Dendritic cell treated with granulocyte-macrophage colony-stimulating factor and Interleukin-4, amounts not matched to agents 40 ng/mL and 50 ng/mL, for 4 days (primary cell): ENCODE results near the gene NOTCH3.
A peak's percentile ranks its signal among the peaks of the same experiment; 100 is the strongest.

Experiments
- H3K27ac Mint-ChIP-seq: one replicate; pipeline ENCODE4 v1.8.0; 2022; ENCODE audit warnings: mild to moderate bottlenecking, mixed read lengths
- H3K27me3 Mint-ChIP-seq: one replicate; pipeline ENCODE4 v1.8.0; 2022; ENCODE audit warnings: mild to moderate bottlenecking, mixed read lengths
- H3K36me3 Mint-ChIP-seq: one replicate; pipeline ENCODE4 v1.8.0; 2022; ENCODE audit warnings: low read depth, mixed read lengths
- H3K4me1 Mint-ChIP-seq: one replicate; pipeline ENCODE4 v1.8.0; 2022; ENCODE audit warnings: low read depth, mixed read lengths
- H3K4me3 Mint-ChIP-seq: one replicate; pipeline ENCODE4 v1.8.0; 2022; ENCODE audit warnings: mild to moderate bottlenecking, moderate library complexity, mixed read lengths
- H3K9me3 Mint-ChIP-seq: one replicate; pipeline ENCODE4 v1.8.0; 2022; ENCODE audit warnings: mixed read lengths
- intact Hi-C: fragments of 100-400 bp; cut with micrococcal nuclease; formaldehyde crosslinking; loops from one replicate; pipeline ENCODE4 v1.15.0; 2022

NOTCH3 gene

GRCh38 chr19:15123900-15124299 lies 76.9 kb downstream of the NOTCH3 start:
- no peaks in the 10 kb centered on the region for H3K9me3 Mint-ChIP-seq
- H3K27me3 Mint-ChIP-seq = no peaks in the 10 kb centered on the region
- intact Hi-C loops = no loop called here
- no peak overlapping the region for H3K4me3 Mint-ChIP-seq
- H3K4me1 Mint-ChIP-seq = peaks cover 17% of the 10 kb centered on the region
- peaks cover 57% of the 10 kb centered on the region for H3K36me3 Mint-ChIP-seq
- peak overlapping the region; percentile 99 for H3K27ac Mint-ChIP-seq

- peaks cover 17% of the 10 kb centered on the region for H3K4me1 Mint-ChIP-seq
- H3K27me3 Mint-ChIP-seq = no peaks in the 10 kb centered on the region
- intact Hi-C loops = no loop called here
- H3K27ac Mint-ChIP-seq = no peak overlapping the region
- peaks cover 63% of the 10 kb centered on the region for H3K36me3 Mint-ChIP-seq
- H3K4me3 Mint-ChIP-seq = no peak overlapping the region
- no peaks in the 10 kb centered on the region for H3K9me3 Mint-ChIP-seq
These were observed 77.5 kb downstream of the NOTCH3 start for GRCh38 chr19:15123031-15123890.

GRCh38 chr19:15122331-15123030 lies 78.3 kb downstream of the NOTCH3 start:
- H3K4me1 Mint-ChIP-seq = peaks cover 17% of the 10 kb centered on the region
- H3K4me3 Mint-ChIP-seq = no peak overlapping the region
- no peaks in the 10 kb centered on the region for H3K27me3 Mint-ChIP-seq
- peaks cover 71% of the 10 kb centered on the region for H3K36me3 Mint-ChIP-seq
- intact Hi-C loops = no loop called here
- peak overlapping the region; percentile 15 for H3K27ac Mint-ChIP-seq
- H3K9me3 Mint-ChIP-seq = no peaks in the 10 kb centered on the region

- H3K36me3 Mint-ChIP-seq = peaks cover 89% of the 10 kb centered on the region
- no peaks in the 10 kb centered on the region for H3K9me3 Mint-ChIP-seq
- intact Hi-C loops = no loop called here
- peaks cover 17% of the 10 kb centered on the region for H3K4me1 Mint-ChIP-seq
- no peak overlapping the region for H3K4me3 Mint-ChIP-seq
- H3K27ac Mint-ChIP-seq = no peak overlapping the region
- H3K27me3 Mint-ChIP-seq = no peaks in the 10 kb centered on the region
These were observed 80.4 kb downstream of the NOTCH3 start for GRCh38 chr19:15120135-15121026.

- H3K4me1 Mint-ChIP-seq = peaks cover 8% of the 10 kb centered on the region
- no peak overlapping the region for H3K27ac Mint-ChIP-seq
- intact Hi-C loops = no loop called here
- peaks cover 95% of the 10 kb centered on the region for H3K36me3 Mint-ChIP-seq
- no peak overlapping the region for H3K4me3 Mint-ChIP-seq
- no peaks in the 10 kb centered on the region for H3K27me3 Mint-ChIP-seq
- H3K9me3 Mint-ChIP-seq = no peaks in the 10 kb centered on the region
These were observed 81.9 kb downstream of the NOTCH3 start for GRCh38 chr19:15118789-15119494.

- no peak overlapping the region for H3K4me3 Mint-ChIP-seq
- H3K36me3 Mint-ChIP-seq = peaks cover 100% of the 10 kb centered on the region
- H3K4me1 Mint-ChIP-seq = peaks cover 4% of the 10 kb centered on the region
- H3K27ac Mint-ChIP-seq = no peak overlapping the region
- intact Hi-C loops = no loop called here
- no peaks in the 10 kb centered on the region for H3K27me3 Mint-ChIP-seq
- H3K9me3 Mint-ChIP-seq = no peaks in the 10 kb centered on the region
These were observed 82.5 kb downstream of the NOTCH3 start for GRCh38 chr19:15118248-15118647.

- intact Hi-C loops = no loop called here
- Mint-ChIP-seq H3K4me1 (no peaks in the 10 kb centered on the region), H3K36me3 (peaks cover 87% of the 10 kb centered on the region), H3K9me3 (no peaks in the 10 kb centered on the region), H3K27me3 (no peaks in the 10 kb centered on the region), H3K27ac (no peak overlapping the region), H3K4me3 (no peak overlapping the region)
These were observed 83.9 kb downstream of the NOTCH3 start for GRCh38 chr19:15116856-15117255.

GRCh38 chr19:15115762-15116615 lies 84.8 kb downstream of the NOTCH3 start:
- H3K27me3 Mint-ChIP-seq = no peaks in the 10 kb centered on the region
- intact Hi-C loops = no loop called here
- H3K4me3 Mint-ChIP-seq = no peak overlapping the region
- no peaks in the 10 kb centered on the region for H3K4me1 Mint-ChIP-seq
- H3K9me3 Mint-ChIP-seq = no peaks in the 10 kb centered on the region
- peaks cover 79% of the 10 kb centered on the region for H3K36me3 Mint-ChIP-seq
- no peak overlapping the region for H3K27ac Mint-ChIP-seq

- no peaks in the 10 kb centered on the region for H3K27me3 Mint-ChIP-seq
- H3K4me1 Mint-ChIP-seq = no peaks in the 10 kb centered on the region
- H3K36me3 Mint-ChIP-seq = peaks cover 69% of the 10 kb centered on the region
- H3K27ac Mint-ChIP-seq = no peak overlapping the region
- intact Hi-C loops = no loop called here
- no peak overlapping the region for H3K4me3 Mint-ChIP-seq
- H3K9me3 Mint-ChIP-seq = no peaks in the 10 kb centered on the region
These were observed 85.7 kb downstream of the NOTCH3 start for GRCh38 chr19:15115080-15115479.

- intact Hi-C loops = no loop called here
- Mint-ChIP-seq H3K27me3 (peaks cover 4% of the 10 kb centered on the region), H3K36me3 (peaks cover 60% of the 10 kb centered on the region), H3K27ac (no peak overlapping the region), H3K9me3 (no peaks in the 10 kb centered on the region), H3K4me1 (no peaks in the 10 kb centered on the region), H3K4me3 (no peak overlapping the region)
These were observed 86.6 kb downstream of the NOTCH3 start for GRCh38 chr19:15114153-15114540.

GRCh38 chr19:15113245-15114152 lies 87.3 kb downstream of the NOTCH3 start:
- Mint-ChIP-seq H3K27me3 (peaks cover 11% of the 10 kb centered on the region), H3K36me3 (peaks cover 54% of the 10 kb centered on the region), H3K27ac (no peak overlapping the region), H3K4me3 (no peak overlapping the region), H3K9me3 (no peaks in the 10 kb centered on the region), H3K4me1 (no peaks in the 10 kb centered on the region)
- intact Hi-C loops = no loop called here

GRCh38 chr19:15112385-15112784 lies 88.4 kb downstream of the NOTCH3 start:
- no peak overlapping the region for H3K4me3 Mint-ChIP-seq
- intact Hi-C loops = no loop called here
- peaks cover 6% of the 10 kb centered on the region for H3K4me1 Mint-ChIP-seq
- H3K27me3 Mint-ChIP-seq = peaks cover 20% of the 10 kb centered on the region
- H3K9me3 Mint-ChIP-seq = no peaks in the 10 kb centered on the region
- no peak overlapping the region for H3K27ac Mint-ChIP-seq
- peaks cover 42% of the 10 kb centered on the region for H3K36me3 Mint-ChIP-seq
